HCT116 (cell line): ENCODE data around the gene TRERF1. TPM values are rescaled to one million over a fixed set of nuclear protein-coding genes. Genes with fewer than 3 reads are reported as not detected.
A peak's percentile ranks its signal among the peaks of the same experiment; 100 is the strongest.

ENCODE experiments used
- ATAC-seq: fragments of 200-7000 bp; cut with Tn5 transposase; 2 replicates; pipeline ENCODE4 v1.9.1; 2020; ENCODE audit warnings: mild to moderate bottlenecking, moderate library complexity
- BruUV-seq: library from RNA; stranded (reverse); fragments of 400-500 nt; replicated peaks from 2 replicates; lab custom pipeline; 2021; lab: Mats Ljungman, UMichigan
- CTCF ChIA-PET: fragments of 300-600 bp; sonication (Branson Sonifier 250); formaldehyde crosslinking; loops from one replicate; lab custom pipeline; 2021; ENCODE audit warnings: antibody characterized with exemption; lab: Charles Lee
- POLR2A ChIA-PET: fragments of 300-600, 350-600 bp; sonication (Branson Sonifier 250); formaldehyde crosslinking; loops from one replicate; lab custom pipeline; 2021; ENCODE audit warnings: antibody characterized with exemption; lab: Charles Lee
- RAD21 ChIA-PET, 2 experiments: fragments of 300-600 bp; sonication (Branson Sonifier 250); formaldehyde crosslinking; loops; one replicate each; lab custom pipeline; 2023; ENCODE audit warnings: low total read pairs in 2 of 2; ENCODE audit not compliant: uncharacterized antibody in 2 of 2, unreplicated experiment in 2 of 2, low non-redundant PET in 1 of 2; lab: Charles Lee
- DNase-seq: peaks from one replicate; pipeline ENCODE4 v3.0.0-alpha.2; 2010; ENCODE audit warnings: low read depth, low spot score
- H2AFZ ChIP-seq: fragments of 200-600 bp; shearing (Covaris generic), sonication (generic); 2 replicates; pipeline ENCODE4 v1.6.1; 2017; ENCODE audit warnings: low read depth, mixed run types, mixed read lengths, antibody characterized with exemption, low read length; ENCODE audit not compliant: poor library complexity, severe bottlenecking
- H3K27ac ChIP-seq: 2 replicates; pipeline ENCODE4 v1.5.1; 2012; ENCODE audit warnings: low read depth, low read length
- H3K27me3 ChIP-seq: fragments of 200-600 bp; sonication (generic); 2 replicates; pipeline ENCODE4 v1.6.1; 2016; ENCODE audit warnings: mixed run types, low read length, mixed read lengths; ENCODE audit not compliant: insufficient read depth
- H3K36me3 ChIP-seq, 2 experiments: fragments of 200-500 bp in 1 of 2; fragments of 200-600 bp in 1 of 2; sonication (Bioruptor generic) in 1 of 2; sonication (generic) in 1 of 2; 2 replicates each; pipeline versions ENCODE4 v1.5.1 to v1.6.1; 2014 to 2016; ENCODE audit warnings: low read length in 2 of 2, inconsistent platforms in 1 of 2, mixed read lengths in 1 of 2, mixed run types in 1 of 2; ENCODE audit not compliant: insufficient read depth in 2 of 2, control insufficient read depth in 1 of 2
- H3K4me1 ChIP-seq, 2 experiments: fragments of 200-600 bp in 1 of 2; sonication (generic) in 1 of 2; 2 replicates each; pipeline versions ENCODE4 v1.5.1 to v1.6.1; 2012 to 2017; ENCODE audit warnings: low read length in 2 of 2, inconsistent platforms in 1 of 2, mild to moderate bottlenecking in 1 of 2, mixed read lengths in 1 of 2, mixed run types in 1 of 2, moderate library complexity in 1 of 2; ENCODE audit not compliant: insufficient read depth in 2 of 2, control insufficient read depth in 1 of 2
- H3K4me2 ChIP-seq: fragments of 200-600 bp; sonication (generic); 2 replicates; pipeline ENCODE4 v1.6.1; 2017; ENCODE audit warnings: mixed run types, low read length, mixed read lengths
- H3K4me3 ChIP-seq, 2 experiments: fragments of 200-600 bp in 1 of 2; sonication (generic) in 1 of 2; replicated peaks in 1 of 2; 2 replicates each; pipeline ENCODE4 v1.5.1; 2011 to 2016; ENCODE audit warnings: low read length in 2 of 2, control low read depth in 1 of 2, low read depth in 1 of 2, mild to moderate bottlenecking in 1 of 2, mixed read lengths in 1 of 2, mixed run types in 1 of 2
- H3K79me2 ChIP-seq: fragments of 200-600 bp; sonication (generic); 2 replicates; pipeline ENCODE4 v1.6.1; 2017; ENCODE audit warnings: mild to moderate bottlenecking, mixed run types, low read length, moderate library complexity, mixed read lengths; ENCODE audit not compliant: insufficient read depth
- H3K9ac ChIP-seq: fragments of 200-600 bp; sonication (generic); 2 replicates; pipeline ENCODE4 v1.6.1; 2016; ENCODE audit warnings: low read length, mixed read lengths
- H3K9me2 ChIP-seq: fragments of 200-600 bp; sonication (generic), shearing (Covaris generic); 2 replicates; pipeline ENCODE4 v1.6.1; 2017; ENCODE audit warnings: mixed run types, mild to moderate bottlenecking, moderate library complexity; ENCODE audit not compliant: insufficient read depth
- H3K9me3 ChIP-seq, 2 experiments: fragments of 200-500 bp in 1 of 2; fragments of 200-600 bp in 1 of 2; sonication (Bioruptor generic) in 1 of 2; sonication (generic) in 1 of 2; 2 replicates each; pipeline ENCODE4 v1.6.1; 2014 to 2017; ENCODE audit warnings: low read length in 2 of 2, mixed read lengths in 2 of 2, inconsistent platforms in 1 of 2, low read depth in 1 of 2, mild to moderate bottlenecking in 1 of 2, mixed run types in 1 of 2, moderate library complexity in 1 of 2; ENCODE audit not compliant: control insufficient read depth in 1 of 2, insufficient read depth in 1 of 2
- H4K20me1 ChIP-seq: fragments of 200-600 bp; sonication (generic), shearing (Covaris generic); 2 replicates; pipeline ENCODE4 v1.6.1; 2017; ENCODE audit warnings: mixed run types, mild to moderate bottlenecking, moderate library complexity; ENCODE audit not compliant: insufficient read depth
- CBX3 ChIP-seq: IDR thresholded peaks from 2 replicates; pipeline ENCODE4 v1.6.1; 2012; ENCODE audit warnings: low read depth
- CTCF ChIP-seq, 3 experiments: fragments of 200-600 bp in 1 of 3; sonication (generic) in 1 of 3; IDR thresholded peaks in 2 of 3; conservative IDR thresholded peaks in 1 of 3; 2 replicates each; pipeline ENCODE4 v1.5.1; 2012 to 2017; ENCODE audit warnings: low read depth in 2 of 3, low read length in 2 of 3, antibody characterized with exemption in 1 of 3, borderline replicate concordance in 1 of 3, control low read depth in 1 of 3, mild to moderate bottlenecking in 1 of 3, mixed read lengths in 1 of 3, mixed run types in 1 of 3, moderate library complexity in 1 of 3; ENCODE audit not compliant: insufficient read depth in 1 of 3
- EGR1 ChIP-seq: IDR thresholded peaks from 2 replicates; pipeline ENCODE4 v1.6.1; 2012; ENCODE audit warnings: low read depth
- EZH2 ChIP-seq: fragments of 200-600 bp; sonication (generic); IDR thresholded peaks from 2 replicates; pipeline ENCODE4 v1.6.1; 2017; ENCODE audit warnings: antibody characterized with exemption, mixed run types
- JUND ChIP-seq: IDR thresholded peaks from 2 replicates; pipeline ENCODE4 v1.6.1; 2012
- POLR2A ChIP-seq: IDR thresholded peaks from 2 replicates; pipeline ENCODE4 v1.7.0; 2011; ENCODE audit warnings: borderline replicate concordance; ENCODE audit not compliant: insufficient read depth, insufficient read length; ENCODE audit errors: extremely low read depth
- SIN3A ChIP-seq: IDR thresholded peaks from 2 replicates; pipeline ENCODE4 v1.6.1; 2012; ENCODE audit warnings: low read depth
- SRF ChIP-seq: IDR thresholded peaks from 2 replicates; pipeline ENCODE4 v1.6.1; 2012; ENCODE audit warnings: low read depth
- TCF7L2 ChIP-seq: IDR thresholded peaks from 2 replicates; pipeline ENCODE4 v1.7.0; 2011; ENCODE audit warnings: borderline replicate concordance, inconsistent platforms; ENCODE audit not compliant: insufficient read depth, insufficient read length; ENCODE audit errors: extremely low read depth
- YY1 ChIP-seq: IDR thresholded peaks from 2 replicates; pipeline ENCODE4 v1.6.1; 2011; ENCODE audit warnings: low read length, low read depth, moderate library complexity, mild to moderate bottlenecking; ENCODE audit not compliant: insufficient replicate concordance; ENCODE audit errors: extremely low read depth
- ZFX ChIP-seq: fragments of 450-650 bp; IDR thresholded peaks from 2 replicates; pipeline ENCODE4 v1.6.1; 2017
- ZNF274 ChIP-seq: fragments of 200-500 bp; sonication (Bioruptor generic); IDR thresholded peaks from 2 replicates; pipeline ENCODE4 v1.6.1; 2014; ENCODE audit warnings: mild to moderate bottlenecking, low read depth, low read length, inconsistent platforms
- intact Hi-C: fragments of 100-400 bp; cut with micrococcal nuclease; formaldehyde crosslinking; loops from 2 replicates; pipeline ENCODE4 v1.10.0; 2022
- total RNA-seq: library from RNA; stranded (reverse); gene quantifications from one replicate; pipeline ENCODE4 v1.2.1, GENCODE V29; 2021; ENCODE audit not compliant: unreplicated experiment

The TRERF1 gene
- total RNA-seq, 1 experiment from 2014 or later: 12.4 TPM

- Histone ChIP-seq H2AFZ (no peak overlapping the region), H3K4me2 (peak overlapping the region; percentile 12; the same call in 1 of the 2 replicates), H3K27ac (no peak overlapping the region), H3K9me2 (no peaks in the 10 kb centered on the region), H3K4me3 (no peak overlapping the region), H3K36me3 (no peaks in the 10 kb centered on the region), H3K27me3 (no peaks in the 10 kb centered on the region), H3K4me1 (peaks cover 8 to 25% of the 10 kb centered on the region in 2 experiments), H3K9ac (no peak overlapping the region), H3K9me3 (no peaks in the 10 kb centered on the region), H3K79me2 (no peaks in the 10 kb centered on the region), H4K20me1 (no peaks in the 10 kb centered on the region)
- intact Hi-C loops: no loop called here
- BruUV-seq: no TSS peak
- TF ChIP-seq ZNF274: no peak
- no peak for TF ChIP-seq POLR2A
- no peak for TF ChIP-seq ZFX
- TF ChIP-seq JUND: no peak
- TF ChIP-seq CTCF (IDR thresholded peaks at IDR 0.05 in 2 of 3, conservative IDR thresholded peaks at IDR 0.05 in 1 of 3; ENCODE audit: borderline replicate concordance in 1 of 3, insufficient read depth in 1 of 3, low read depth in 2 of 3, low read length in 2 of 3): no peak
- no peak for TF ChIP-seq EZH2
- TF ChIP-seq SRF: no peak
- TF ChIP-seq SIN3A: no peak
- no peak for TF ChIP-seq EGR1
- TF ChIP-seq YY1: no peak
- TF ChIP-seq TCF7L2: no peak
- TF ChIP-seq CBX3: no peak
- ATAC-seq (peak; percentile 69), DNase-seq (peak; percentile 31)
- POLR2A ChIA-PET: no interaction called here
- CTCF ChIA-PET: no interaction called here
- RAD21 ChIA-PET: no interaction called here
These were observed 98.7 kb downstream of the TRERF1 start for GRCh38 chr6:42352856-42353564.
